MM.1S (cell line): ENCODE data around the gene BEND5.

Source experiments
- DNase-seq: peaks from one replicate; pipeline ENCODE4 v3.0.0-alpha.2; 2015
- H2AFZ ChIP-seq: fragments of 300-600 bp; sonication (generic); 2 replicates; pipeline ENCODE4 v1.6.0; 2016; ENCODE audit warnings: antibody characterized with exemption, low read length
- H3F3A ChIP-seq: fragments of 300-600 bp; sonication (generic); 2 replicates; pipeline ENCODE4 v1.6.1; 2016; ENCODE audit warnings: mild to moderate bottlenecking, antibody characterized with exemption, low read length, moderate library complexity, mixed read lengths; ENCODE audit not compliant: insufficient read depth
- H3K27ac ChIP-seq: fragments of 300-600 bp; sonication (generic); 2 replicates; pipeline ENCODE4 v1.5.1; 2016; ENCODE audit warnings: mild to moderate bottlenecking, low read length
- H3K27me3 ChIP-seq: fragments of 300-600 bp; sonication (generic); replicated peaks from 2 replicates; pipeline ENCODE4 v1.6.0; 2016; ENCODE audit warnings: low read length; ENCODE audit not compliant: insufficient read depth
- H3K36me3 ChIP-seq: fragments of 300-600 bp; sonication (generic); replicated peaks from 2 replicates; pipeline ENCODE4 v1.6.1; 2016; ENCODE audit warnings: mild to moderate bottlenecking, low read length, mixed read lengths; ENCODE audit not compliant: insufficient read depth
- H3K4me1 ChIP-seq: fragments of 300-600 bp; sonication (generic); 2 replicates; pipeline ENCODE4 v1.6.1; 2016; ENCODE audit warnings: low read length, mixed read lengths
- H3K4me2 ChIP-seq: fragments of 300-600 bp; sonication (generic); 2 replicates; pipeline ENCODE4 v1.6.0; 2016; ENCODE audit warnings: low read depth, low read length
- H3K4me3 ChIP-seq: fragments of 300-600 bp; sonication (generic); 2 replicates; pipeline ENCODE4 v1.5.1; 2016; ENCODE audit warnings: low read length, mixed read lengths
- H3K79me2 ChIP-seq: fragments of 300-600 bp; sonication (generic); 2 replicates; pipeline ENCODE4 v1.6.1; 2016; ENCODE audit warnings: mixed run types, low read length, mixed read lengths
- H3K9ac ChIP-seq: fragments of 300-600 bp; sonication (generic); 2 replicates; pipeline ENCODE4 v1.6.1; 2016; ENCODE audit warnings: low read length, mixed read lengths
- H3K9me2 ChIP-seq: fragments of 300-600 bp; sonication (generic); replicated peaks from 2 replicates; pipeline ENCODE4 v1.6.1; 2016; ENCODE audit warnings: mild to moderate bottlenecking, low read length, mixed read lengths; ENCODE audit not compliant: insufficient read depth
- H3K9me3 ChIP-seq: fragments of 300-600 bp; sonication (generic); replicated peaks from 2 replicates; pipeline ENCODE4 v1.6.1; 2016; ENCODE audit warnings: mild to moderate bottlenecking, low read length, mixed read lengths; ENCODE audit not compliant: insufficient read depth
- H4K20me1 ChIP-seq: fragments of 300-600 bp; sonication (generic); 2 replicates; pipeline ENCODE4 v1.6.1; 2016; ENCODE audit warnings: mild to moderate bottlenecking, low read length, moderate library complexity, mixed read lengths; ENCODE audit not compliant: insufficient read depth
- EZH2 ChIP-seq: fragments of 300-600 bp; sonication (generic); optimal IDR thresholded peaks from 2 replicates; pipeline ENCODE3; 2017; ENCODE audit warnings: low read depth, mild to moderate bottlenecking, antibody characterized with exemption, low read length, mixed read lengths
- EZH2phosphoT487 ChIP-seq: fragments of 300-600 bp; sonication (generic); IDR thresholded peaks from 2 replicates; pipeline ENCODE4 v1.6.1; 2018; ENCODE audit warnings: antibody characterized with exemption, low read length
- TF ChIP-seq, protein P1 (sequence below): fragments of 300-600 bp; sonication (generic); IDR thresholded peaks from 2 replicates; pipeline ENCODE4 v1.5.1; 2016; ENCODE audit warnings: antibody characterized with exemption, low read length, mixed read lengths

BEND5 gene

GRCh38 chr1:48793863-48794262, 17.2 kb upstream of the BEND5 start:
- peak; percentile 41 for DNase-seq
- Histone ChIP-seq H3K36me3 (no peaks in the 10 kb centered on the region), H2AFZ (no peak overlapping the region), H3K27ac (peak overlapping the region; percentile 31; the same call in 1 of the 2 replicates), H3K9me3 (no peaks in the 10 kb centered on the region), H3K4me2 (peak overlapping the region; percentile 11; the same call in 1 of the 2 replicates), H3K79me2 (no peaks in the 10 kb centered on the region), H3K9ac (no peak overlapping the region), H4K20me1 (no peaks in the 10 kb centered on the region), H3K9me2 (no peaks in the 10 kb centered on the region), H3K27me3 (no peaks in the 10 kb centered on the region), H3F3A (peaks cover 5% of the 10 kb centered on the region; the same call in 1 of the 2 replicates), H3K4me3 (no peak overlapping the region), H3K4me1 (peaks cover 46% of the 10 kb centered on the region)
- TF ChIP-seq EZH2phosphoT487 (no peak), EZH2 (no peak)
- TF ChIP-seq, protein P1, sequence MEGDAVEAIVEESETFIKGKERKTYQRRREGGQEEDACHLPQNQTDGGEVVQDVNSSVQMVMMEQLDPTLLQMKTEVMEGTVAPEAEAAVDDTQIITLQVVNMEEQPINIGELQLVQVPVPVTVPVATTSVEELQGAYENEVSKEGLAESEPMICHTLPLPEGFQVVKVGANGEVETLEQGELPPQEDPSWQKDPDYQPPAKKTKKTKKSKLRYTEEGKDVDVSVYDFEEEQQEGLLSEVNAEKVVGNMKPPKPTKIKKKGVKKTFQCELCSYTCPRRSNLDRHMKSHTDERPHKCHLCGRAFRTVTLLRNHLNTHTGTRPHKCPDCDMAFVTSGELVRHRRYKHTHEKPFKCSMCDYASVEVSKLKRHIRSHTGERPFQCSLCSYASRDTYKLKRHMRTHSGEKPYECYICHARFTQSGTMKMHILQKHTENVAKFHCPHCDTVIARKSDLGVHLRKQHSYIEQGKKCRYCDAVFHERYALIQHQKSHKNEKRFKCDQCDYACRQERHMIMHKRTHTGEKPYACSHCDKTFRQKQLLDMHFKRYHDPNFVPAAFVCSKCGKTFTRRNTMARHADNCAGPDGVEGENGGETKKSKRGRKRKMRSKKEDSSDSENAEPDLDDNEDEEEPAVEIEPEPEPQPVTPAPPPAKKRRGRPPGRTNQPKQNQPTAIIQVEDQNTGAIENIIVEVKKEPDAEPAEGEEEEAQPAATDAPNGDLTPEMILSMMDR = no peak

GRCh38 chr1:48792961-48793360, 16.3 kb upstream of the BEND5 start:
- Histone ChIP-seq H3K4me1 (peaks cover 55% of the 10 kb centered on the region), H3K27ac (no peak overlapping the region), H3K9me2 (no peaks in the 10 kb centered on the region), H3K9me3 (no peaks in the 10 kb centered on the region), H3K79me2 (no peaks in the 10 kb centered on the region), H3F3A (peaks cover 13% of the 10 kb centered on the region), H3K9ac (no peak overlapping the region), H3K27me3 (no peaks in the 10 kb centered on the region), H4K20me1 (no peaks in the 10 kb centered on the region), H3K4me3 (no peak overlapping the region), H3K4me2 (no peak overlapping the region), H2AFZ (no peak overlapping the region), H3K36me3 (no peaks in the 10 kb centered on the region)
- no peak for TF ChIP-seq EZH2
- TF ChIP-seq, protein P1 = no peak
- TF ChIP-seq EZH2phosphoT487 = no peak
- no peak for DNase-seq

GRCh38 chr1:48790397-48790796, 13.7 kb upstream of the BEND5 start:
- peaks cover 61% of the 10 kb centered on the region for H3K4me1 ChIP-seq
- DNase-seq = peak; percentile 43
- H3K9ac ChIP-seq = peak overlapping the region; percentile 30; the same call in 1 of the 2 replicates

More at GRCh38 chr1:48790397-48790796, 13.7 kb upstream of the BEND5 start:
- Histone ChIP-seq H4K20me1 (no peaks in the 10 kb centered on the region), H2AFZ (peak overlapping the region; percentile 57), H3K79me2 (no peaks in the 10 kb centered on the region), H3K27ac (peak overlapping the region; percentile 69; the same call in 1 of the 2 replicates), H3K9me2 (no peaks in the 10 kb centered on the region), H3K27me3 (no peaks in the 10 kb centered on the region), H3K36me3 (no peaks in the 10 kb centered on the region), H3F3A (peaks cover 14% of the 10 kb centered on the region), H3K4me2 (peak overlapping the region; percentile 52), H3K9me3 (no peaks in the 10 kb centered on the region), H3K4me3 (0 out of 2 replicates have a peak overlapping the region, but pooled peaks have one; percentile 15)
- TF ChIP-seq, protein P1 = no peak
- TF ChIP-seq EZH2phosphoT487 = no peak
- no peak for TF ChIP-seq EZH2
